ENCODE results near the gene VRK1. TPM values are rescaled to one million over a fixed set of nuclear protein-coding genes. Genes with fewer than 3 reads are reported as not detected.

Gene VRK1
- total and polyA plus RNA-seq, 2 donors (not counting 1 experiment from before 2014, with no cell fraction given) = 10.3 to 28.2 TPM

GRCh38 chr14:96847451-96847850 lies 50.3 kb downstream of the VRK1 start:
- no peaks in the 10 kb centered on the region for H3K79me2 ChIP-seq (ENCODE audit: control insufficient read depth, insufficient read depth, low read length)
- no peak for TF ChIP-seq CTCF (IDR thresholded peaks at IDR 0.05)
- TF ChIP-seq EZH2 (IDR thresholded peaks at IDR 0.05; ENCODE audit: borderline replicate concordance, insufficient read depth, low read depth, low read length, poor library complexity, severe bottlenecking) = no peak
- no peak overlapping the region for H3K4me2 ChIP-seq (replicated peaks; ENCODE audit: low read depth, low read length, poor library complexity, severe bottlenecking)
- no peak overlapping the region for H3K4me3 ChIP-seq (ENCODE audit: control extremely low read depth in 1 of 5, extremely low read depth in 1 of 5, insufficient read depth in 1 of 5, low read depth in 2 of 5, low read length in 4 of 5)
- H2AFZ ChIP-seq (ENCODE audit: insufficient read depth, low read depth, low read length, poor library complexity, severe bottlenecking) = no peak overlapping the region
- intact Hi-C loops (cut with micrococcal nuclease) = no loop called here
- no peaks in the 10 kb centered on the region for H3K4me1 ChIP-seq (ENCODE audit: control insufficient read depth in 2 of 2, insufficient read depth in 2 of 2, low read length in 2 of 2)
- ChIA-PET CTCF (no interaction called here), POLR2A (no interaction called here)
- Mint-ChIP-seq H3K27ac (no peak overlapping the region), H3K4me3 (no peak overlapping the region), H3K9me3 (ENCODE audit: insufficient read depth) (no peaks in the 10 kb centered on the region), H3K4me1 (peaks cover 4% of the 10 kb centered on the region), H3K27me3 (no peaks in the 10 kb centered on the region)
- no peaks in the 10 kb centered on the region for H3K27me3 ChIP-seq (replicated peaks in 1 of 4; ENCODE audit: control extremely low read depth in 1 of 4, control insufficient read depth in 3 of 4, insufficient read depth in 4 of 4, low read length in 3 of 4)
- no CpG with 5 or more reads among the region's 1 CpG for WGBS (ENCODE audit: insufficient coverage)
- H3K9me3 ChIP-seq (ENCODE audit: control extremely low read depth in 1 of 3, control insufficient read depth in 2 of 3, insufficient read depth in 1 of 3, low read length in 2 of 3) = no peaks in the 10 kb centered on the region
- DNase-seq (no peak), ATAC-seq (ENCODE audit: low read depth) (no peak)
- H3K27ac ChIP-seq (ENCODE audit: low read length in 2 of 2) = no peak overlapping the region
- no peaks in the 10 kb centered on the region for H4K20me1 ChIP-seq (ENCODE audit: control insufficient read depth, insufficient read depth, low read length, poor library complexity, severe bottlenecking)
- H3K36me3 ChIP-seq (replicated peaks in 1 of 2; ENCODE audit: control extremely low read depth in 1 of 2, control insufficient read depth in 1 of 2, extremely low read depth in 1 of 2, insufficient read depth in 2 of 2, low read length in 1 of 2) = peaks cover 0 to 37% of the 10 kb centered on the region in 2 experiments
- no peak overlapping the region for H3K9ac ChIP-seq (ENCODE audit: low read length)

- no peaks in the 10 kb centered on the region for H3K9me3 Mint-ChIP-seq (ENCODE audit: insufficient read depth)
- H3K4me1 ChIP-seq (ENCODE audit: control insufficient read depth in 2 of 2, insufficient read depth in 2 of 2, low read length in 2 of 2) = no peaks in the 10 kb centered on the region
- 94% methylated on average over 3 of the region's 4 CpGs for WGBS (ENCODE audit: insufficient coverage)
- H3K27ac ChIP-seq (ENCODE audit: low read length in 2 of 2) = no peak overlapping the region
- CTCF ChIA-PET = no interaction called here
- H3K9me3 ChIP-seq (ENCODE audit: control extremely low read depth in 1 of 3, control insufficient read depth in 2 of 3, insufficient read depth in 1 of 3, low read length in 2 of 3) = no peaks in the 10 kb centered on the region
- no peak overlapping the region for H3K9ac ChIP-seq (ENCODE audit: low read length)
- no peak overlapping the region for H3K4me3 Mint-ChIP-seq
- no peak overlapping the region for H2AFZ ChIP-seq (ENCODE audit: insufficient read depth, low read depth, low read length, poor library complexity, severe bottlenecking)
- H3K4me1 Mint-ChIP-seq = peaks cover 6% of the 10 kb centered on the region
- no peak for ATAC-seq (ENCODE audit: low read depth)
- DNase-seq = no peak
- no peak overlapping the region for H3K4me2 ChIP-seq (replicated peaks; ENCODE audit: low read depth, low read length, poor library complexity, severe bottlenecking)
- POLR2A ChIA-PET = no interaction called here
- H3K27ac Mint-ChIP-seq = no peak overlapping the region
- H3K79me2 ChIP-seq (ENCODE audit: control insufficient read depth, insufficient read depth, low read length) = no peaks in the 10 kb centered on the region
- H4K20me1 ChIP-seq (ENCODE audit: control insufficient read depth, insufficient read depth, low read length, poor library complexity, severe bottlenecking) = no peaks in the 10 kb centered on the region
- TF ChIP-seq CTCF (IDR thresholded peaks at IDR 0.05) (no peak), EZH2 (IDR thresholded peaks at IDR 0.05; ENCODE audit: borderline replicate concordance, insufficient read depth, low read depth, low read length, poor library complexity, severe bottlenecking) (no peak)
- no peak overlapping the region for H3K4me3 ChIP-seq (ENCODE audit: control extremely low read depth in 1 of 5, extremely low read depth in 1 of 5, insufficient read depth in 1 of 5, low read depth in 2 of 5, low read length in 4 of 5)
- H3K27me3 Mint-ChIP-seq = no peaks in the 10 kb centered on the region
- intact Hi-C loops (cut with micrococcal nuclease) = no loop called here
- no peaks in the 10 kb centered on the region for H3K27me3 ChIP-seq (replicated peaks in 1 of 4; ENCODE audit: control extremely low read depth in 1 of 4, control insufficient read depth in 3 of 4, insufficient read depth in 4 of 4, low read length in 3 of 4)
- peaks cover 0 to 37% of the 10 kb centered on the region in 2 experiments for H3K36me3 ChIP-seq (replicated peaks in 1 of 2; ENCODE audit: control extremely low read depth in 1 of 2, control insufficient read depth in 1 of 2, extremely low read depth in 1 of 2, insufficient read depth in 2 of 2, low read length in 1 of 2)
These were observed 50.8 kb downstream of the VRK1 start for GRCh38 chr14:96848011-96848410.
